NCI-H748 (cell line): ENCODE results near the gene PFKL.
A peak's percentile ranks its signal among the peaks of the same experiment; 100 is the strongest.

Experiments
- DNase-seq: peaks from one replicate; lab custom pipeline; 2025; ENCODE audit not compliant: unreplicated experiment; lab: John Stamatoyannopoulos, UW

PFKL gene

GRCh38 chr21:44326716-44327602 lies 27.1 kb downstream of the PFKL start:
- DNase-seq = no peak

- DNase-seq = no peak
These were observed 27.7 kb downstream of the PFKL start for GRCh38 chr21:44327603-44327974.

GRCh38 chr21:44328242-44328895 lies 28.5 kb downstream of the PFKL start:
- no peak for DNase-seq

- no peak for DNase-seq
These were observed 29.4 kb downstream of the PFKL start for GRCh38 chr21:44329086-44329889.

GRCh38 chr21:44329971-44330681 lies 30.3 kb downstream of the PFKL start:
- no peak for DNase-seq

- no peak for DNase-seq
These were observed 30.8 kb downstream of the PFKL start for GRCh38 chr21:44330698-44331097.

GRCh38 chr21:44331209-44331608 lies 31.4 kb downstream of the PFKL start:
- DNase-seq = no peak

- no peak for DNase-seq
These were observed 31.9 kb downstream of the PFKL start for GRCh38 chr21:44331650-44332307.

GRCh38 chr21:44332383-44332782 lies 32.5 kb downstream of the PFKL start:
- DNase-seq = no peak

- DNase-seq = no peak
These were observed 33.1 kb downstream of the PFKL start for GRCh38 chr21:44332965-44333364.

- DNase-seq = peak; percentile 7
These were observed 33.9 kb downstream of the PFKL start for GRCh38 chr21:44333509-44334328.

GRCh38 chr21:44334329-44335030 lies 34.6 kb downstream of the PFKL start:
- DNase-seq = no peak

- no peak for DNase-seq
These were observed 35.6 kb downstream of the PFKL start for GRCh38 chr21:44335266-44336059.

- DNase-seq = no peak
These were observed 37.6 kb downstream of the PFKL start for GRCh38 chr21:44337449-44337848.

GRCh38 chr21:44337941-44338895 lies 38.4 kb downstream of the PFKL start:
- DNase-seq = peak; percentile 83

- peak; percentile 94 for DNase-seq
These were observed 39.4 kb downstream of the PFKL start, which contains the start of gene CFAP410 for GRCh38 chr21:44338971-44339910. Gene CFAP410 (minus strand): TSS chr21:44339390. CDS start chr21:44339194, 196 bp downstream.
